ENCODE measurements around the gene MAPRE2.

Gene MAPRE2

DNA sequence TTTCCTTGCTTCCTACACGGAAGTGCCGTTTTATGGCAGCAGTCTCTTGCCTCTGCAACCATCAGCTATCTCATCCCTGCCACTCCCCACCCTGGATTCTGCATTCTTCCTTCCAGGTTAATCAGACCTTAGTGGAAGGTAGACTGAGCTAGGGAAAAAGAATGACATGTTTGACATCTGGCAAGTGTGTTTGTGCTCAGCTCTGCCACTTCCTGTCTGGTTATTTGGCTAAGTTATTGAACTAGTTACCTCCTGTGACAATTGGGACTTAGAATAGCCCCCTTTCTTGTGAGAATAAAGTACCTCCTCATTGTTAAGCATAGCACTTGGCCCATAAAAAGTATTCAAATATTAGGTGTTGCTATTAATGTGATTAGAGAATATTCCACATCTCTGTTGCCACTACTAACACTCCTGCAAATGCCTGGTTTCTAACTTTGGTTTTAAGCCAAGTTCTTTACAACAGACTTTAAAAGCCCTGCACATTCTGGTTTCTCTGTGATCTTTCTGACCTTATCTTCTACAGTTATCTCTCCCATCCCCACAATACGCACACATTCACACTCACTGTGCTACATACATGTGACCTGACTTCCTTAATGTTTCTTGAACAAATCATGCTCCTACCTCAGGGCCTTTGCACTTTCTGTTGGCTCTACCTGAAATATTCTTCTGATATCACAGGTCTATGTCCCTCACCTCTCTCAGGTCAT, 10.8 kb upstream of the MAPRE2 start:
- DNase-seq (ENCODE audit: insufficient read length, low spot score) (no peak), FAIRE-seq (no peak)

DNA sequence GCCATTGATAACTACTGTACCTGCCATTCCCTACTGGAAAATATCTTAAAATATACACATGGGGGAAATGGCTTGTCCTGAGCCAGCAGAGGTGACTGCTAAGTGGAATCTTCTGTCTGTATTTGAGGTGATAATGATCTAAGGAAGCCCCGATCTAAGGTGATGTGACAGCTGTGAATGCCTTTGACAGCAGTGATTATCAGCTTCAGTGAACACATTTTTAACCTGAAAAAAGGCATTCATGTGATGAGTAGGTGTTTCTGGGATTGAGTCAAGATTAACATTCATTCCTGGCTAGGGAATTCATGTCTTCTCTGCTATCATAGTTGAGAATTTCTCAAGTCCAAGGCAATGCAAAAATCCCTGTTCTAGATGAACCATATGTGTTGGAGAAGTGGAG, 9.1 kb upstream of the MAPRE2 start:
- FAIRE-seq = no peak
- DNase-seq (ENCODE audit: insufficient read length, low spot score) = no peak

DNA sequence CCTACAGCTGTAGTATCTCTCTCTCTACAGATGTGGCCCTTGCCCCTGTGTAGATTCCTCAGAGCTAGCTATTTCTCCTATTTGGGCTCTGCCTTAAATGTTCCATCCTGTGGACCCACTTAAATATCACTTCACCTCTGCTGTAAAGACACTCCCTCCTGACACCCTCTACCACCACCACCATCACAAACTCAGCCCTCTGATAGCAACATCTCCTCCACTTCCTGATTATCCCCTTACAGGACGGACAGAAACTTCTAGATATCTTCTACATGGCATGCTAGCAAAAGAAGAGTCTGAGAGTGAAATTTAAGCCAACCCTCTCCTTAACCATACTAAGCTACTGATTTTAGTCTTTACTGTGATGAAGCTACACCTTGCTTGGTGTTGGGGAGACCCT, 3.2 kb upstream of the MAPRE2 start:
- FAIRE-seq (no peak), DNase-seq (ENCODE audit: insufficient read length, low spot score) (no peak)

DNA sequence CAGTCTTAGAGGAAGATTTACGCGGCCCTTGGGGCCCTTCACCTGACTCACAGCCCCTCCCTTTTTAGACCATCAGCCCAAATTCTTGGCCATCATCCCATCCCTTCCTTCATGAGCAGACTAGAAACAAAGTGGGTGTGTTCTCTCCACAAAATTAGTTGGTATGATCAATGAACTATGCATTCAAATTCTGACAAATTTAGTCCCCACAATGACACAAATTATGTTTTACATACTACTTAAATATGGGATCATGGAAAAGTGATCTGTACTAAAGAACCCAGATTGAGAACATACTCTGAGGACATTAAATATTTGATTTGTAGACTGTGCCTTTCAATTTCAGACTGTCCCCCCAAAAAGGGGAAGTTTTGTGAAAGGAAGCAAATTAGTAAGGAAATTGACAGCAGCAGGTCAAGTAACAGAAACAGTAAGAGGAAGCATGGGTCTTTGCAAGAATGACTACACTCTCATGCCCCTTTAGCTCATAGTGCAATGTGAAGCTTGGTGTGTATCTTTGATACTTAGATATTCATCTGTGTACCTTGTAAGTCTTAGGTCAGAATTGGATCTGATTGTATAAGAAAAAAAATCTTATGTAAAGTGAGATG, 2.2 kb upstream of the MAPRE2 start:
- no peak for DNase-seq (ENCODE audit: insufficient read length, low spot score)
- peak; percentile 53 for FAIRE-seq

DNA sequence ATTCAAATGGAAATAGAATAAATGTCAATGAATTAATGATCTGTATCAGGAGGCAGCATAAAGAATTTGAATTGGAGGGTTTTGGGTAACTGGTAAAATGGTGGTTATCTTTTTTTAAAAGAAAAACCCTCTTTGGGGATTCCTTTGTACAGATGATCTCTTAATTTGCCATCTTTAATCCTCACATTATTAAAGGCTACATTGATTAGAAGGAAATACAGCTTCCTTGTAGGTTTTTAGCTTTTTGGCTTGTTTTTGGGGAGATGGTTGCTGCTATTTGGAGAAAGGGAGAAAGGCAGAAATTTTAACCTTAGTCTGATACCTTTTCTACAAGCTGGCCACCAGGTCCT, 600 bp upstream of the MAPRE2 start:
- FAIRE-seq = no peak
- no peak for DNase-seq (ENCODE audit: insufficient read length, low spot score)

DNA sequence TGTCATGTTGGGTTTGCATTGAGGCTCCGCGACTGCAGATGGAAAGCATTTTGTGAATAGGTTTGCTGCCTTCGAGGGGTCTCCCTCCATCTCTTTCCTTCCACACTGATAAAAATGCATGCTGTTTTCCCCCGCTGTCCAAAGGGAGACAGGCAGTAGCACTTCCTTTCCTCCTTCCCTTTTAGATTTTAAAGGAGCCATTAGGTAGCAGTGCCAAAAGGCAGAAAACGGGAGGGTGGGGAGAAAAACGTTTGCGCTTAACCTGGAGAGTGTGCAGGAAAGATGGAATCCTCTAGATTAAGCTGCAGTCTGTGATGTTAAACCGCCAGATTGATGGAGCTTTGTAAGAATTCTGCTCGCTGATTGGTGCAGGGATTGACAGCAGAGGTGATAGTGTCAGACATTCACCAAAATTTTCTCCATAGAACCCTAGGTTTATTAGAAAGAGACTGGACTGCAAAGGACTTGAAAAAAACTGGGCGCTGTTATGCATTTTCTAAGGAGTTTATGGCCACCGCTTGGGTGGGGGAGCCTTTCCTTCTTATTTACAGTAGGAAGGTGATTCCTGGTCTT, 688 bp downstream of the MAPRE2 start:
- FAIRE-seq = no peak
- DNase-seq (ENCODE audit: insufficient read length, low spot score) = no peak

DNA sequence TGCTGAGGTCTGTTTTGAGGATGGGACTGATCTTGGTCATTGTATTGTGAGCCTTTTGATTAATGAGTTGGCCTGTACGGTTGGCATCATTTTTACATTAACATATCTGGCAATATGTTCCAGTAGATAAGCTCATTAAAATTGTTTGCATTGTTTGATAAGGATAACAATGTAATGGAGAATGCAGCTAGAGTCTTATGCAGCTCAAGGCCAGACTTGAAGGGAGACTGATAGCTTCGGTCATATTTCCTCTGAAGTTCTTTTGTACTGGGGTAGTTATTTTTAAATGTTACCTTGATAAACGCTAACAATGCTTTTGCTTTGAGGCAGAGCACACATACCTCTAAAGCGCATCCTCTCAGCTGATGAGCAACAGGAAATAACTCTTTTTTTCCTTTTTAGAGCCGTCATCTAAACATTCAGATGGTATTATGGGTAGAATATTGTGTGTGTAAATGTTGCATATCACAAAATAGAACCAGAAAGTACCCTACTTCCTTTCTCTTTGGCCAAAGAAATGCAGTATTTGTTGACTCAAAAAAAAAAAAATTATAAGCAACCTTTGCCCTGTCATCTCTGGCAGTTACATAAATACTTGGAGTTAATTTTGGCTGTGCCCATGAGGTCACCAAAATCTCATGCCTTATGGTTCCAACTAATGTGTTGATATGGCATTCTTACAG, 1.3 kb downstream of the MAPRE2 start:
- FAIRE-seq (peak; percentile 82), DNase-seq (ENCODE audit: insufficient read length, low spot score) (no peak)

DNA sequence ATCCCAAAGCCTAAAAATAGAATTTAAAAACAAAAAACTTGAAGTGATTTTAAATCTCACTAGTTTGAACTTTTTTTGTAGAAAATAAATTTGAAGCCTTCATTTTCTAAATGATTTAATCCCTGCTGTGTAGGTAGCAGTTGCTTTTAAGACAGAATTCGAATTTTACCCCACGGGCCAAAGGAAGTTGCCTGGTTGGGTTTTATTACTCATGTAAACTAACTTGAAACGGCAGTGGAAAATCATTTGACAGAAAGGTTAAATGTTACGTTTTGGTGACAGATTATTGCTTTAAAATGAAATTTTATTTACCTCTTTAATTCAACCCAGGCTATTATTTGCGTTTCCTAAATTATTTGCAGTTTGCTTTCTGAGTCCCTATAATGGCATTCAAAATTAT, 2.0 kb downstream of the MAPRE2 start:
- no peak for DNase-seq (ENCODE audit: insufficient read length, low spot score)
- no peak for FAIRE-seq

DNA sequence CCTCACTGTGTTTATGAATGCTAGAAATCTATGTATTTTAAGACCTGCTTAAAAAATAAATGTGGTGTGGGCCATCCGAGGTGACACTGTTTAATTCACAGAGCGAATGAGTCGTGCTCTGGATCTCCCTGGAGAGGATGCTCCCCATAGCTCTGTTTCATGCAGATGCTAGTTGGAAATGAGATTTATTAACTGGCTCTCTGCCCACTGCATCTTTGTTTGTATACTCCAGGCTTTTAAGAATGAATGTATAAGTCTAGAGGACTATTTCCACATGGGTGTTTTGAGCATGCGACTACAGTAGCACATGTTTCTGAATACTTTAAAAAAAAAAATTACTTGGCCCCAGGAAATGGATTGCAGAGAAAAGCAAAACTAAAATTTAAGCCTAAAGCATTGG, 3.9 kb downstream of the MAPRE2 start:
- no peak for FAIRE-seq
- DNase-seq (ENCODE audit: insufficient read length, low spot score) = no peak

DNA sequence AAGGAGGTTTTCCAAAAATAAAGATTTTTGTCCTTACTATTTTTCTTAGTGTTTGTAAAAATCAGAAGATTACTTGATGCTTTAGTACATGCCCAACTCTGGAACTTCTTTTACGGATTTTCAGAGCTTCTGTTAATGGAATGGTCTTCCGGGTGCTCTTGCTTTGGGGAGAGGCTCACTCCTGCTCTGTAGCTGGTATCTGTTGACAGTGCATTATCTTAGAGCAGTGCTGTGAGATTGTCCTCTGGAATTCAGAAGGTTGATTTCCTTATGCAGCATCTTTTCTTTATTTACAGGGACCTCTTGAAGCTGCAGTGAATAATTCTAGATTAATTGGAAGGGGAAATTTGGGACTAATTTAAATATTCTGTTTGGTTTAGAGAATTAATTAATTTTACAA, 4.6 kb downstream of the MAPRE2 start:
- FAIRE-seq (no peak), DNase-seq (ENCODE audit: insufficient read length, low spot score) (no peak)

DNA sequence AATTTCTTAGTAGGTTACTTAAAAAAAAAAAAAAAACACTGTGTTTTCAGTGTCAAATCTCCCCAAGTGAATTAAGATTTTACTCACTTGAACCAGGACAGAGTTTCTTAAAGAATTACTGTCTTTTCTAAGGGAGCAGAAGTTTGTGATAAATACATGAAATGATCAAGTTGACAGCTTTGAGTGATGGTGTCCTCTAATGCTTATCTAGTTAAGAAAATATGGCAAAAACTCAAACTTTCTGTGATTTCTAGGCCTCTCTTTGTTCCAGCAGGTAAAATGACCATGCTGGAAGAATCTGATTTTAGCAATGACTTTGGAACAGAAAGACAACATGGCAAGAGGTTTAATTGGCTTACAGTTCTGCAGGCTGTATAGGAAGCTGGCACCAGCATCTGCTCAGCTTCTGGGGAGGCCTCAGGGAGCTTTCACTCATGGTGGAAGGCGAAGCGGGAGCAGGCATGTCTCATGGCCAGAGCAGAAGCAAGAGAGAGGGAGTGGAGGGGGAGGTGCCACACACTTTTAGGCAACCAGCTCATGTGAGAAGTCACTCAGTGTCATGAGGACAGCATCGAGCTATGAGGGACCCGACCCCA, 6.6 kb downstream of the MAPRE2 start:
- FAIRE-seq (peak; percentile 11), DNase-seq (ENCODE audit: insufficient read length, low spot score) (no peak)

DNA sequence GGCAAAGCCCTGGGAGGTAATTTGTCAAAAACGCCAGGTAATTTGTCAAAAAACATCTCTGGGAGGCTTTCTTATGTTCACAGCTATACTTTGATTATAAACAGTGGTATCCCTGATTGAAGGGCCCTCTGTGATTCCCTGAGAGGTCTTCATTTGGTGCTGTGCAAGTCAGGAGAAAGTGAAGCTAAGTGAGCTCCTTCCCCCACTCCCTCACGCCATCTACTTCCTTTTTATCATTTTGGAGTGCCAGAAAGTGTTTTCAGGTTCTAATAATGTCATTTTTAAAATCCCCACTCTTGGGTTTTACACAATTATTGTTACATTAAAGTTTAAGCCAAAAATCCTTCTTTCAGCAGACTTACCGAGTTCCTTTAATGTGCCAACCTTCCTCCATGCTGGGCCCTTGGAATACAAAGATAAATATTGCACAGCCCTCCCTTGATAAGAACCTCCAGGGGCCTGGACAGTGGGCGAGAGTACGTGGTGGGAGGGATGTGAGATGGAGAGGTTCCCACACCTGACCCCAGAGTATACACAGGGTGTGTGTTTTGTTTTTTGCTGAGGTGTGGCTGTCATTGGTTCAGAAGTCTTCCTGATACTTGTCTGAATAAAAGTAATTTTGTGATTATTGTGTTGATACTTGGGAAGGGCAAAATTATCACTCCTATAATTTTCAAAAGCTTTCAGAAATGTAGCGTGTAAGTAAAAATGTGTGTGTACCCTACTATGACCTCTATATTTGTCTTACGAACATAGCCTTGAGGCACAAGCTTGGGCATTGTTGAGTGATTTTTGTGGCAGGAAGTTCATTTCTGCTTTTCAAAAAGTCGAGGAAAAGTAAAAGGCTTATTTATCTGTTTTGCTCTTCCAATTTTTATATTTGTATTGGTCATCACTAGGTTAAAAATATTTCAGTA, 8.2 kb downstream of the MAPRE2 start:
- FAIRE-seq (peak; percentile 82), DNase-seq (ENCODE audit: insufficient read length, low spot score) (no peak)

DNA sequence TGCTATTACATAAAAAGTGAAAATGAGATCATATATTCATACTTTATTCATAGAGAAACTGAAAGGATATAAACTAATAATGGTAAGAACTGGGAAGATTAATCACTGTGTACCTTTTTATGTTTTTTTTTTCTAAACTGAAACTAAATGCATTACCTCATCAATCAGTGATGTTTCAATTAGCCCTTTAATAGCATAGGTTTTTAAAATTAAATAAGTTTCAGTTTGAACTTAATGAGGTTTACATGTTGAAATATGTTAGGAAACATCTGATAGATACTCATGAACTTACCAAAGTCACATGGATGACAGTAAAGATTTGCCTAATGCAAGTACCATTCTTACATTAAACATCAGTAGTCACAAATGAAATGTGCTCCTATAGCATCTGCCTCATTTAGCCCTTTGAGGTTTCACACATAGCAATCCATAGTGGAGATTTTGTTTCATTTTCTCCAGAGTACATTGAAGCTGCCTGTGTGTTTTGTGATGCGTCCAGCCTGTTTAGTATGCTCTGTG, 8.9 kb downstream of the MAPRE2 start:
- FAIRE-seq (peak; percentile 57), DNase-seq (ENCODE audit: insufficient read length, low spot score) (no peak)

DNA sequence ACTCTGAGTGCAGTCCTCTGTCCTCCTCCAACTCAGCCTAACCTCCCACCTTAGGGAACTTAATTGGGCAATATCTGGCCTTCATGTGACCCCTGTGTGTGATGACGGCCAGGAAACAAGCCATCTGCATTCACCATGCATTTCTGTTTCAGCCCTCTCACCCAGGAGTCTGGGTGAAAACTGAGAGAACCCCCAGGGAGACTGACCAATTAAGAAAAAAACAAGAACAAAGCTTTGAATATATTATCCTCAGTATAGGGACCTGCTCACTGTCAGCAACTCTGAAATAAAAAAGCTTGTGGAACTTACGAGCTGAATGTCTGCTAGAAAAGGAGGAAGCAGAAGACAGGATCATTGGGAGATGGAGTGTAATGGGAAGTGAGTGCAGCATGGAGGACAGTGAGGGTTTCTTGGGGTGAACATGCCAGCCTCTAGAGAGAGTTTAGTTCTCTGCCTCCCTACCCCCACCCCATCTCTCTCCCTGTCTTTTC, 9.5 kb downstream of the MAPRE2 start:
- DNase-seq (ENCODE audit: insufficient read length, low spot score) = no peak

DNA sequence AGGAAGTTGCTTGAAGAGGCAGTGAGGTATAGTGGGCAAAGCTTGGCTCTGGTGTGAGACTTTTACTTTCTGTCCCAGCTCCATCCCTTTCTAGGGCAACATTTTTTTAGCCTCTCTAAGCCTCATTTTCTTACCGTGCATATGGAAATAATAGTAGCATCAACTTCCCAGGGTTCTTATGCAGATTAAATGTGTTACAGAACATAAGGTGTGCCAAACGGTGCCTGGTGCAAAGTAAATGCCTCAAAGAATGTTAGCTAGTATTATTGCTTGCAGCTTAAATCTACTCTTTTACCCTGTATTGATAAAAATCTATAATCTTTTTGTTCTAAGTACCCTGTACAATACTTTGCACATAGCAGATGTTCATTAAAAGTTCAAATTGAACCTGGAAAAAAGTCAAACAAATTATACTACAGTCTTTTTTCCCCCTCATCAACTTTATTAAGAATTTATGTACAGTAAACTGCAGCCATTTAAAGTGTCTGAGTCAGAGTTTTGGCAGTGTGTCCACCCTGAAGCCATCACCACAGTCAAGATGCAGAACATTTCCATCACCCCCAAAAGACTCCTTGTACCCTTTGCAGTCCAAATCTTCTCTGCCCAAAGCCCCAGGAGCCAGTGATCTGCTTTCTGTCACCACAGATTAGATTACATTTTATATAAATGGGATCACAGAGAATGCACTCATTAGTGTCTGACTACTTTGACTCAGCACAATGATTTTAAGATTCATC, 10.6 kb downstream of the MAPRE2 start:
- FAIRE-seq (no peak), DNase-seq (ENCODE audit: insufficient read length, low spot score) (no peak)

More for the DNA sequence above, 9.5 kb downstream of the MAPRE2 start:
- FAIRE-seq = no peak

DNA sequence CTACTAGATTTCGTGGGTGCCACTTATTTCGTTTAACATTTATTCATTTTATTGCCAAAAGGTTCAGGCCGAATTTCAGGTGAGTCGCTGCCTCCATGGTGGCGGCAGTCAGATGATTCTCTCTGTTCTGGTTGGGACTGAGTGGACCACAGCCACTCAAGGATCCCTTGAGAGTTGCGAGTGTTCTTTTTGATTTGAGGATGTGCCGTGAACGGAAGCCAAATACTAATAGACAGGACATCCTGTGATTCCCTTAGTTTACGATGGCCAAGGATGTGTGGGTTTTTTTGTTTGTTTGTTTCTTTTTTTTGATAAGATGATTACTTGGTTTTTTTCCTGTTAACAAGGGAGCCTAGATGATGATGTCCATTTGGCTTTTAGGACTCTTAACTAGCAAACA, 13.2 kb downstream of the MAPRE2 start:
- DNase-seq (ENCODE audit: insufficient read length, low spot score) (no peak), FAIRE-seq (no peak)

DNA sequence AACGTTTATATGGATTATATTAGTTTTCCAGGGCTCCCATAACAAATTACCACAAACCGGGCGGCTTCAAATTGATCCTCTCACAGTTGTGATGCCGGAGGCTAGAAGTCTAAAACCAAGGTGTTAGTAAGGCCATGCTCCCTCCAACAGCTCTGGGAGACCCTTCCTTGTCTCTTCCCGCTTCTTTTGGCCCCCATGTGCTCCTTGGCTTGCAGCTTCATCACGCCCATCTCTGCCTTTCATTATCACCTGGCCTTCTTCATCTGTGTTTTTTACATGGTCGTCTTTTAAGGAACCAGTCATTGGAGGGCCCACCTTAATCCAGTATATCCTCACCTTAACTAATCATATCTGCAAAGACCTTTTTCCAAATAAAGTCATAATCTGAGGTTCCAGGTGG, 13.9 kb downstream of the MAPRE2 start:
- FAIRE-seq (no peak), DNase-seq (ENCODE audit: insufficient read length, low spot score) (no peak)

DNA sequence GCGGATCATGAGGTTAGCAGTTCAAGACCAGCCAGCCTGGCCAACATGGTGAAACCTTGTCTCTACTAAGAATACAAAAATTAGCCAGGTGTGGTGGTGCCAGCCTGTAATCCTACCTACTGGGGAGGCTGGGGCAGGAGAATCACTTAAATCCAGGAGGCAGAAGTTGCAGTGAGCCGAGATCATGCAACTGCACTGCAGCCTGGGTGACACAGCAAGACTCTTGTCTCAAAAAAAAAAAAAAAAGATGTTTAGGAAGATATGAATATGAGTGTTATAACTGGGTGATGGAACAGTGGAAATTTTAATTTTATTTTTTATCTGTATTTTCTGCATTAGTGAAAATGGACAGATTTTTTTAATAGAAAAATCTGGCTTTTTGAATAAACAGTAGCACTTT, 14.5 kb downstream of the MAPRE2 start:
- DNase-seq (ENCODE audit: insufficient read length, low spot score) = no peak
- FAIRE-seq = no peak

DNA sequence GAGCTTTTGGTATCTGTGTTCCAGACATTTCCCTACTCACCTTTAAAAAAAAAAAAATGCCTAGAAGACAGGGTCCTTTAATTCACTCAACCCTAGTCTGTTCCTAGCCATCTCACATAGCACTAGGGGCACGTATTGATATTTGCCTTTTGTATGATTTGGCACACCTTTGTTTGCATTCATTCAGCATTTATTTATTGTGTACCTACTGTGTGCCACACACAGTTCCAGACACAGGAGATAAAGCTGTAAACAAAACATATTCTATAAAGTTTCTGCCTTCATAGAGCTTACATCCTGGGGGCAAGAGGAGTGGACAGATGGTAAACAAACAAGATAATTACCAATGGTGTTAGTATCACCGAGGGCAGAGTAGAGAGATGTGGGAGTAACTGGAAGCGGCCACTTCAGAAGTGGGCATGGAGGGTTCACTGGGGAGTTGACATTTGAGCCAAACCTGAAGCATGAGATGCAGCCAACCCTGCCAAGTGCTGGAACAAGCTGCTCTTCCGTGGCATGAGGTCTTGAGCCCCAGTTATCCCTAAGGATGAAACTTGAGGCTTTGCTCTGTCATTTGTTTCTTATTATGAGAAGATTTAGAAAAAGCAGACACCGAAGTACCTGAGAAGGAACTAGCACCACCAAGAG, 18.2 kb downstream of the MAPRE2 start:
- no peak for DNase-seq (ENCODE audit: insufficient read length, low spot score)
- no peak for FAIRE-seq

Data from GM19239 (cell line).